Left forelimb (tissue), 1 donor: ENCODE measurements around the gene GTF2A1L.
"Not testable (repeated sequence)": the region's sequence is repeated elsewhere in the genome, so short reads cannot be mapped to it uniquely, and the experiment has no call there.

ENCODE experiments used
- DNase-seq: peaks from one replicate; pipeline ENCODE4 v3.0.0-alpha.2; 2018; ENCODE audit warnings: low spot score

The GTF2A1L gene

GRCh38 chr2:48617618-48618017 is at the start of gene GTF2A1L:
GTF2A1L (plus strand) TSS chr2:48617856; CDS start chr2:48617875, 19 bp downstream.
- DNase-seq = no peak

GRCh38 chr2:48568547-48568946 is 49.1 kb upstream of the GTF2A1L start:
- no peak for DNase-seq

- no peak for DNase-seq
Measured at GRCh38 chr2:48569433-48569832, 48.2 kb upstream of the GTF2A1L start.

GRCh38 chr2:48572816-48573215 is 44.8 kb upstream of the GTF2A1L start:
- DNase-seq = no peak

- no peak for DNase-seq
Measured at GRCh38 chr2:48574353-48575287, 43.0 kb upstream of the GTF2A1L start.

GRCh38 chr2:48578313-48578712 is 39.3 kb upstream of the GTF2A1L start:
- no peak for DNase-seq

GRCh38 chr2:48583961-48584360 is 33.7 kb upstream of the GTF2A1L start:
- no peak for DNase-seq

GRCh38 chr2:48584551-48584950 is 33.1 kb upstream of the GTF2A1L start:
- no peak for DNase-seq

GRCh38 chr2:48586433-48586832 is 31.2 kb upstream of the GTF2A1L start:
- DNase-seq = no peak

GRCh38 chr2:48587560-48587959 is 30.1 kb upstream of the GTF2A1L start:
- DNase-seq = no peak

GRCh38 chr2:48587961-48588360 is 29.7 kb upstream of the GTF2A1L start:
- DNase-seq = no peak

GRCh38 chr2:48588745-48589144 is 28.9 kb upstream of the GTF2A1L start:
- no peak for DNase-seq

GRCh38 chr2:48589170-48589767 is 28.4 kb upstream of the GTF2A1L start:
- no peak for DNase-seq

- no peak for DNase-seq
Measured at GRCh38 chr2:48590017-48590416, 27.6 kb upstream of the GTF2A1L start.

GRCh38 chr2:48592067-48592466 is 25.6 kb upstream of the GTF2A1L start:
- no peak for DNase-seq

- DNase-seq = not testable (repeated sequence)
Measured at GRCh38 chr2:48596751-48597150, 20.9 kb upstream of the GTF2A1L start.

GRCh38 chr2:48597492-48597891 is 20.2 kb upstream of the GTF2A1L start:
- DNase-seq = no peak

- no peak for DNase-seq
Measured at GRCh38 chr2:48600204-48600813, 17.3 kb upstream of the GTF2A1L start.

- no peak for DNase-seq
Measured at GRCh38 chr2:48600917-48601316, 16.7 kb upstream of the GTF2A1L start.

- no peak for DNase-seq
Measured at GRCh38 chr2:48601349-48601748, 16.3 kb upstream of the GTF2A1L start.

GRCh38 chr2:48605482-48606175 is 12.0 kb upstream of the GTF2A1L start:
- no peak for DNase-seq

- no peak for DNase-seq
Measured at GRCh38 chr2:48607307-48608014, 10.2 kb upstream of the GTF2A1L start.
